Caco-2 (cell line): Measurements from ENCODE around the gene RAB3GAP2. TPM values are rescaled to one million over a fixed set of nuclear protein-coding genes. Genes with fewer than 3 reads are reported as not detected.

Experiments
- BruUV-seq: library from RNA; stranded (reverse); fragments of 400-500 nt; replicated peaks from 2 replicates; lab custom pipeline; 2021; lab: Mats Ljungman, UMichigan
- CTCF ChIA-PET: fragments of 300-600 bp; sonication (Branson Sonifier 250); formaldehyde crosslinking; loops from one replicate; lab custom pipeline; 2022; ENCODE audit warnings: antibody characterized with exemption; lab: Charles Lee
- POLR2A ChIA-PET: fragments of 300-600 bp; sonication (Branson Sonifier 250); formaldehyde crosslinking; loops from one replicate; lab custom pipeline; 2022; ENCODE audit warnings: antibody characterized with exemption; lab: Charles Lee
- DNase-seq, 2 experiments: peaks; one replicate each; pipeline versions ENCODE4 v3.0.0 to v3.0.0-alpha.2; 2020 to 2022
- H3K27me3 ChIP-seq: replicated peaks from 2 replicates; pipeline ENCODE4 v1.6.0; 2011; ENCODE audit warnings: low read length; ENCODE audit not compliant: control insufficient read depth, insufficient read depth
- H3K36me3 ChIP-seq: 2 replicates; pipeline ENCODE4 v1.5.1; 2011; ENCODE audit warnings: low read length; ENCODE audit not compliant: control insufficient read depth, insufficient read depth
- H3K4me1 ChIP-seq: fragments of 250-450 bp; sonication (Bioruptor Pico); 2 replicates; pipeline ENCODE4 v1.5.1; 2020; ENCODE audit warnings: mild to moderate bottlenecking
- H3K4me3 ChIP-seq: 2 replicates; pipeline ENCODE4 v1.5.1; 2011; ENCODE audit warnings: low read depth, mild to moderate bottlenecking, control low read depth, low read length
- H3K9me3 ChIP-seq: fragments of 250-450 bp; sonication (Bioruptor Pico); 2 replicates; pipeline ENCODE4 v1.5.1; 2020; ENCODE audit warnings: mild to moderate bottlenecking, moderate library complexity
- H3K27ac Mint-ChIP-seq: one replicate; pipeline ENCODE4 v1.8.0; 2022; ENCODE audit warnings: mixed read lengths; ENCODE audit not compliant: unreplicated experiment
- H3K27me3 Mint-ChIP-seq: one replicate; pipeline ENCODE4 v1.8.0; 2022; ENCODE audit warnings: mixed read lengths; ENCODE audit not compliant: insufficient read depth, unreplicated experiment
- H3K36me3 Mint-ChIP-seq: one replicate; pipeline ENCODE4 v1.8.0; 2022; ENCODE audit warnings: mild to moderate bottlenecking, mixed read lengths; ENCODE audit not compliant: insufficient read depth, unreplicated experiment
- H3K4me1 Mint-ChIP-seq: one replicate; pipeline ENCODE4 v1.8.0; 2022; ENCODE audit warnings: low read depth, mixed read lengths; ENCODE audit not compliant: unreplicated experiment
- H3K4me3 Mint-ChIP-seq: one replicate; pipeline ENCODE4 v1.8.0; 2022; ENCODE audit warnings: mild to moderate bottlenecking, moderate library complexity, mixed read lengths; ENCODE audit not compliant: unreplicated experiment
- H3K9me3 Mint-ChIP-seq: one replicate; pipeline ENCODE4 v1.8.0; 2022; ENCODE audit warnings: mixed read lengths; ENCODE audit not compliant: unreplicated experiment
- intact Hi-C: fragments of 100-400 bp; cut with micrococcal nuclease; formaldehyde crosslinking; loops from one replicate; pipeline ENCODE4 v1.10.0; 2022; ENCODE audit not compliant: unreplicated experiment
- total RNA-seq: library from RNA; stranded (reverse); gene quantifications from 2 replicates; pipeline ENCODE4 v1.2.3, GENCODE V29; 2022
- TF ChIP-seq, protein P1 (sequence below), 2 experiments: fragments of 200-600 bp in 1 of 2; IDR thresholded peaks; 1 replicate in 1 of 2; 2 replicates in 1 of 2; pipeline versions ENCODE4 v1.5.1 to v1.8.0; 2011 to 2022; ENCODE audit warnings: antibody characterized with exemption in 1 of 2, control low read depth in 1 of 2, inconsistent platforms in 1 of 2, low read depth in 1 of 2, low read length in 1 of 2, mild to moderate bottlenecking in 1 of 2, moderate library complexity in 1 of 2; ENCODE audit not compliant: insufficient read depth in 1 of 2, severe bottlenecking in 1 of 2, unreplicated experiment in 1 of 2

The RAB3GAP2 gene
- total RNA-seq, 1 experiment from 2014 or later = 41.1 TPM

- intact Hi-C loops = no loop called here
- TF ChIP-seq, protein P1, sequence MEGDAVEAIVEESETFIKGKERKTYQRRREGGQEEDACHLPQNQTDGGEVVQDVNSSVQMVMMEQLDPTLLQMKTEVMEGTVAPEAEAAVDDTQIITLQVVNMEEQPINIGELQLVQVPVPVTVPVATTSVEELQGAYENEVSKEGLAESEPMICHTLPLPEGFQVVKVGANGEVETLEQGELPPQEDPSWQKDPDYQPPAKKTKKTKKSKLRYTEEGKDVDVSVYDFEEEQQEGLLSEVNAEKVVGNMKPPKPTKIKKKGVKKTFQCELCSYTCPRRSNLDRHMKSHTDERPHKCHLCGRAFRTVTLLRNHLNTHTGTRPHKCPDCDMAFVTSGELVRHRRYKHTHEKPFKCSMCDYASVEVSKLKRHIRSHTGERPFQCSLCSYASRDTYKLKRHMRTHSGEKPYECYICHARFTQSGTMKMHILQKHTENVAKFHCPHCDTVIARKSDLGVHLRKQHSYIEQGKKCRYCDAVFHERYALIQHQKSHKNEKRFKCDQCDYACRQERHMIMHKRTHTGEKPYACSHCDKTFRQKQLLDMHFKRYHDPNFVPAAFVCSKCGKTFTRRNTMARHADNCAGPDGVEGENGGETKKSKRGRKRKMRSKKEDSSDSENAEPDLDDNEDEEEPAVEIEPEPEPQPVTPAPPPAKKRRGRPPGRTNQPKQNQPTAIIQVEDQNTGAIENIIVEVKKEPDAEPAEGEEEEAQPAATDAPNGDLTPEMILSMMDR (IDR thresholded peaks at IDR 0.05; ENCODE audit: insufficient read depth in 1 of 2, low read depth in 1 of 2, low read length in 1 of 2, severe bottlenecking in 1 of 2, unreplicated experiment in 1 of 2) = peak; percentile 24 to 52
- Mint-ChIP-seq H3K27ac (no peak overlapping the region), H3K4me3 (no peak overlapping the region), H3K36me3 (peaks cover 38% of the 10 kb centered on the region), H3K27me3 (no peaks in the 10 kb centered on the region), H3K9me3 (no peaks in the 10 kb centered on the region), H3K4me1 (no peaks in the 10 kb centered on the region)
- ChIA-PET POLR2A (no interaction called here), CTCF (interaction anchor here (0.7 to 1.0 kb wide), 4 partner anchors 27 to 138 kb away, joined by 3 to 5 read pairs (median 4); no protein-coding TSS in a partner anchor)
- no TSS peak for BruUV-seq
- H3K36me3 ChIP-seq = peaks cover 1% of the 10 kb centered on the region; the same call in 1 of the 2 replicates
- H3K4me1 ChIP-seq = no peaks in the 10 kb centered on the region
- no peak overlapping the region for H3K4me3 ChIP-seq
- H3K9me3 ChIP-seq = no peaks in the 10 kb centered on the region
- no peaks in the 10 kb centered on the region for H3K27me3 ChIP-seq
- peak in 1 of 2 experiments; percentile 5 for DNase-seq
These were observed 82.4 kb downstream of the RAB3GAP2 start for GRCh38 chr1:220189750-220190347.

DNA sequence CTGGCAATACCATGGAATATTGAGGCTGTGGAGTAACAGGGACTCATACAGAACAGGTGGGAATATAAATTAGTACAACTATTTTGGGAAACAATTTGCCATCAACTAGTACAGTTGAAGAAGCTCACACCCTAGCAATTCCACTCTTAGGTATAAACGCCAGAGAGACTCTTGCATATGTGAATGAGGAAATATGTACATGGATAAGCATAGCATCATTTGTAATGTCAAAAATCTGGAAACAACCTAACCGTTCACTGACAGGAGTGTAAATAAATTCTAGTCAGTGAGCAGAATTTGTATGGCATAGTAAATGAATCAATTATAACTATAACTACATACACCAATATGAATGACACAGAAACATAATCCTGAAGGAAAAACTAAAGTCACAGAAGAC, 83.7 kb downstream of the RAB3GAP2 start:
- POLR2A ChIA-PET = no interaction called here
- Mint-ChIP-seq H3K27me3 (no peaks in the 10 kb centered on the region), H3K4me1 (no peaks in the 10 kb centered on the region), H3K4me3 (no peak overlapping the region), H3K36me3 (peaks cover 35% of the 10 kb centered on the region), H3K27ac (no peak overlapping the region), H3K9me3 (no peaks in the 10 kb centered on the region)
- Histone ChIP-seq H3K36me3 (peaks cover 1% of the 10 kb centered on the region; the same call in 1 of the 2 replicates), H3K9me3 (no peaks in the 10 kb centered on the region), H3K27me3 (no peaks in the 10 kb centered on the region), H3K4me3 (no peak overlapping the region), H3K4me1 (no peaks in the 10 kb centered on the region)
- no TSS peak for BruUV-seq
- TF ChIP-seq, protein P1 (IDR thresholded peaks at IDR 0.05; ENCODE audit: insufficient read depth in 1 of 2, low read depth in 1 of 2, low read length in 1 of 2, severe bottlenecking in 1 of 2, unreplicated experiment in 1 of 2) = no peak
- DNase-seq = no peak
- intact Hi-C loops = no loop called here
- CTCF ChIA-PET = no interaction called here

GRCh38 chr1:220186752-220187151, 85.5 kb downstream of the RAB3GAP2 start:
- TF ChIP-seq, protein P1 (IDR thresholded peaks at IDR 0.05; ENCODE audit: insufficient read depth in 1 of 2, low read depth in 1 of 2, low read length in 1 of 2, severe bottlenecking in 1 of 2, unreplicated experiment in 1 of 2) = no peak
- no peaks in the 10 kb centered on the region for H3K9me3 ChIP-seq
- intact Hi-C loops = no loop called here
- no TSS peak for BruUV-seq
- no peaks in the 10 kb centered on the region for H3K4me1 Mint-ChIP-seq
- CTCF ChIA-PET = no interaction called here
- H3K36me3 ChIP-seq = no peaks in the 10 kb centered on the region
- no peaks in the 10 kb centered on the region for H3K9me3 Mint-ChIP-seq
- H3K27me3 Mint-ChIP-seq = no peaks in the 10 kb centered on the region
- H3K4me3 Mint-ChIP-seq = no peak overlapping the region
- no peak for DNase-seq
- peaks cover 29% of the 10 kb centered on the region for H3K36me3 Mint-ChIP-seq
- H3K4me1 ChIP-seq = no peaks in the 10 kb centered on the region
- H3K4me3 ChIP-seq = no peak overlapping the region
- H3K27me3 ChIP-seq = no peaks in the 10 kb centered on the region
- no peak overlapping the region for H3K27ac Mint-ChIP-seq
- POLR2A ChIA-PET = no interaction called here
